Neutrophil (primary cell): ENCODE measurements around the gene HNF1A.

Experiments
- H3K27ac ChIP-seq: fragments of 200-600 bp; sonication (generic); 2 replicates; pipeline ENCODE4 v1.5.1; 2016; ENCODE audit warnings: mild to moderate bottlenecking, moderate library complexity
- H3K27me3 ChIP-seq: fragments of 200-600 bp; sonication (generic); 2 replicates; pipeline ENCODE4 v1.6.0; 2016; ENCODE audit warnings: mild to moderate bottlenecking
- H3K36me3 ChIP-seq: fragments of 200-600 bp; sonication (generic); 2 replicates; pipeline ENCODE4 v1.5.1; 2017
- H3K4me1 ChIP-seq, 2 experiments: fragments of 200-600 bp in 1 of 2; sonication (generic) in 1 of 2; 1 replicate in 1 of 2; 2 replicates in 1 of 2; pipeline versions ENCODE4 v1.5.1 to v1.6.1; 2013 to 2016; ENCODE audit warnings: low read depth in 1 of 2, low read length in 1 of 2, mild to moderate bottlenecking in 1 of 2, moderate library complexity in 1 of 2; ENCODE audit not compliant: control insufficient read depth in 1 of 2, insufficient read depth in 1 of 2
- H3K4me3 ChIP-seq, 2 experiments: fragments of 200-600 bp in 1 of 2; sonication (generic) in 1 of 2; 1 replicate in 1 of 2; 2 replicates in 1 of 2; pipeline ENCODE4 v1.5.1; 2013 to 2016; ENCODE audit warnings: low read depth in 1 of 2, low read length in 1 of 2, mild to moderate bottlenecking in 1 of 2, moderate library complexity in 1 of 2
- H3K9me3 ChIP-seq: fragments of 200-600 bp; sonication (generic); 2 replicates; pipeline ENCODE4 v1.5.1; 2016
- TF ChIP-seq, protein P1 (sequence below): fragments of 200-600 bp; sonication (generic); IDR thresholded peaks from 2 replicates; pipeline ENCODE4 v1.5.1; 2016; ENCODE audit warnings: antibody characterized with exemption

HNF1A gene

GRCh38 chr12:120971299-120972180 is 6.8 kb upstream of the HNF1A start:
- H3K9me3 ChIP-seq, result no peaks in the 10 kb centered on the region
- no peak overlapping the region for H3K4me3 ChIP-seq

GRCh38 chr12:120972870-120973543 is 5.3 kb upstream of the HNF1A start:
- no peaks in the 10 kb centered on the region for H3K36me3 ChIP-seq
- H3K4me3 ChIP-seq, result no peak overlapping the region
- H3K27ac ChIP-seq, result no peak overlapping the region
- H3K4me1 ChIP-seq, result peaks cover 0 to 2% of the 10 kb centered on the region in 2 experiments
- TF ChIP-seq, protein P1, sequence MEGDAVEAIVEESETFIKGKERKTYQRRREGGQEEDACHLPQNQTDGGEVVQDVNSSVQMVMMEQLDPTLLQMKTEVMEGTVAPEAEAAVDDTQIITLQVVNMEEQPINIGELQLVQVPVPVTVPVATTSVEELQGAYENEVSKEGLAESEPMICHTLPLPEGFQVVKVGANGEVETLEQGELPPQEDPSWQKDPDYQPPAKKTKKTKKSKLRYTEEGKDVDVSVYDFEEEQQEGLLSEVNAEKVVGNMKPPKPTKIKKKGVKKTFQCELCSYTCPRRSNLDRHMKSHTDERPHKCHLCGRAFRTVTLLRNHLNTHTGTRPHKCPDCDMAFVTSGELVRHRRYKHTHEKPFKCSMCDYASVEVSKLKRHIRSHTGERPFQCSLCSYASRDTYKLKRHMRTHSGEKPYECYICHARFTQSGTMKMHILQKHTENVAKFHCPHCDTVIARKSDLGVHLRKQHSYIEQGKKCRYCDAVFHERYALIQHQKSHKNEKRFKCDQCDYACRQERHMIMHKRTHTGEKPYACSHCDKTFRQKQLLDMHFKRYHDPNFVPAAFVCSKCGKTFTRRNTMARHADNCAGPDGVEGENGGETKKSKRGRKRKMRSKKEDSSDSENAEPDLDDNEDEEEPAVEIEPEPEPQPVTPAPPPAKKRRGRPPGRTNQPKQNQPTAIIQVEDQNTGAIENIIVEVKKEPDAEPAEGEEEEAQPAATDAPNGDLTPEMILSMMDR, result no peak
- no peaks in the 10 kb centered on the region for H3K27me3 ChIP-seq
- H3K9me3 ChIP-seq, result no peaks in the 10 kb centered on the region

More at GRCh38 chr12:120971299-120972180, 6.8 kb upstream of the HNF1A start:
- H3K36me3 ChIP-seq, result no peaks in the 10 kb centered on the region
- no peaks in the 10 kb centered on the region for H3K27me3 ChIP-seq
- no peak overlapping the region for H3K27ac ChIP-seq
- peaks cover 0 to 2% of the 10 kb centered on the region in 2 experiments for H3K4me1 ChIP-seq
- TF ChIP-seq, protein P1, result no peak

GRCh38 chr12:120977531-120978295 is 630 bp upstream of the HNF1A start:
- no peaks in the 10 kb centered on the region for H3K4me1 ChIP-seq
- TF ChIP-seq, protein P1, result no peak
- H3K4me3 ChIP-seq, result no peak overlapping the region
- no peaks in the 10 kb centered on the region for H3K36me3 ChIP-seq
- no peaks in the 10 kb centered on the region for H3K27me3 ChIP-seq
- H3K27ac ChIP-seq, result no peak overlapping the region
- H3K9me3 ChIP-seq, result no peaks in the 10 kb centered on the region

- H3K27me3 ChIP-seq, result no peaks in the 10 kb centered on the region
- no peak overlapping the region for H3K4me3 ChIP-seq
- no peaks in the 10 kb centered on the region for H3K36me3 ChIP-seq
- H3K4me1 ChIP-seq, result no peaks in the 10 kb centered on the region
- no peaks in the 10 kb centered on the region for H3K9me3 ChIP-seq
- no peak overlapping the region for H3K27ac ChIP-seq
- TF ChIP-seq, protein P1, result no peak
Measured at GRCh38 chr12:120979220-120979861, 998 bp downstream of the HNF1A start.
